Activated T-helper 2 cell treated with anti-CD3 and anti-CD28 coated beads, Interferon-gamma antibody, Interleukin-2, Interleukin-4, amounts not matched to agents 10 μg/mL and 5 μg/mL and 100 μg/mL, durations not matched to agents 14 hours and 24 hours and 36 hours (primary cell): ENCODE measurements around the gene YWHAQ. TPM values are rescaled to one million over a fixed set of nuclear protein-coding genes. Genes with fewer than 3 reads are reported as not detected.

Experiments used
- DNase-seq: peaks from one replicate; pipeline ENCODE4 v3.0.0; 2021; ENCODE audit warnings: low spot score
- H3K27ac Mint-ChIP-seq: one replicate; pipeline ENCODE4 v1.8.0; 2021; ENCODE audit warnings: mixed read lengths
- H3K27me3 Mint-ChIP-seq: one replicate; pipeline ENCODE4 v1.8.0; 2021; ENCODE audit warnings: low read depth, mixed read lengths
- H3K36me3 Mint-ChIP-seq: one replicate; pipeline ENCODE4 v1.8.0; 2021; ENCODE audit warnings: low read depth, mixed read lengths
- H3K4me1 Mint-ChIP-seq: one replicate; pipeline ENCODE4 v1.8.0; 2021; ENCODE audit warnings: low read depth, mixed read lengths
- H3K4me3 Mint-ChIP-seq: one replicate; pipeline ENCODE4 v1.8.0; 2021; ENCODE audit warnings: low read depth, mild to moderate bottlenecking, moderate library complexity, mixed read lengths
- H3K9me3 Mint-ChIP-seq: one replicate; pipeline ENCODE4 v1.8.0; 2021; ENCODE audit warnings: mixed read lengths
- intact Hi-C: fragments of 100-400 bp; cut with micrococcal nuclease; formaldehyde crosslinking; loops from one replicate; pipeline ENCODE4 v1.15.1; 2023
- total RNA-seq: library from RNA; stranded (reverse); gene quantifications from 2 replicates; pipeline ENCODE4 v1.2.3, GENCODE V29; 2022

The YWHAQ gene
- total RNA-seq, 1 donor from 2014 or later: 339 TPM

- Mint-ChIP-seq H3K36me3 (peaks cover 18% of the 10 kb centered on the region), H3K9me3 (no peaks in the 10 kb centered on the region), H3K4me1 (peaks cover 54% of the 10 kb centered on the region), H3K4me3 (peak overlapping the region; percentile 7), H3K27me3 (no peaks in the 10 kb centered on the region), H3K27ac (no peak overlapping the region)
- intact Hi-C loops: no loop called here
- no peak for DNase-seq
Measured at GRCh38 chr2:9547262-9547991, 83.4 kb downstream of the YWHAQ start.

DNA sequence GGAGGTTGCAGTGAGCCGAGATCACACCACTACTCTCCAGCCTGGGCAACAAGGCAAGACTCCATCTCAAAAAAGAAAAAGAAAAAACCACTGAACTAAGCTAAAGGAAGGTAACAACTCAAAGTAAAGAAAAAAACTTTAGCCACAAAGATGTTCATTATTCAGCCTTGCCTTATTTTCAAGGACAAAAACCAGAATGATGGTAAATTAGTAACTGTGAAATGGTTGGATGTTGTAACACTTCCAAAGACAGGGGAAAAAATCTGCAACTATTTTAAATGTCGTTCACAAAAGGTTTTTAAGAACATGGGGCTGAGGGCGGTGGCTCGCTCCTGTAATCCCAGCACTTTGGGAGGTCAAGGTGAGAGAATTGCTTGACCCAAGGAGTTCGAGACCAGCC, 85.3 kb downstream of the YWHAQ start:
- H3K4me3 Mint-ChIP-seq: no peak overlapping the region
- H3K27ac Mint-ChIP-seq: no peak overlapping the region
- H3K4me1 Mint-ChIP-seq: peaks cover 43% of the 10 kb centered on the region
- intact Hi-C loops: no loop called here
- no peaks in the 10 kb centered on the region for H3K9me3 Mint-ChIP-seq
- H3K36me3 Mint-ChIP-seq: peaks cover 18% of the 10 kb centered on the region
- no peaks in the 10 kb centered on the region for H3K27me3 Mint-ChIP-seq
- no peak for DNase-seq

- H3K4me3 Mint-ChIP-seq: no peak overlapping the region
Measured at GRCh38 chr2:9543557-9543956, 87.2 kb downstream of the YWHAQ start.

GRCh38 chr2:9539531-9539930, 91.3 kb downstream of the YWHAQ start:
- DNase-seq: no peak
- Mint-ChIP-seq H3K4me3 (no peak overlapping the region), H3K36me3 (peaks cover 37% of the 10 kb centered on the region), H3K4me1 (peaks cover 32% of the 10 kb centered on the region), H3K27ac (no peak overlapping the region), H3K27me3 (no peaks in the 10 kb centered on the region), H3K9me3 (no peaks in the 10 kb centered on the region)
- intact Hi-C loops: no loop called here

More at GRCh38 chr2:9543557-9543956, 87.2 kb downstream of the YWHAQ start:
- Mint-ChIP-seq H3K36me3 (peaks cover 22% of the 10 kb centered on the region), H3K4me1 (peaks cover 39% of the 10 kb centered on the region), H3K27ac (no peak overlapping the region), H3K9me3 (no peaks in the 10 kb centered on the region), H3K27me3 (no peaks in the 10 kb centered on the region)
- intact Hi-C loops: no loop called here
- no peak for DNase-seq

- Mint-ChIP-seq H3K27ac (no peak overlapping the region), H3K27me3 (no peaks in the 10 kb centered on the region), H3K4me1 (peaks cover 26% of the 10 kb centered on the region), H3K9me3 (no peaks in the 10 kb centered on the region), H3K4me3 (no peak overlapping the region), H3K36me3 (peaks cover 36% of the 10 kb centered on the region)
- no peak for DNase-seq
- intact Hi-C loops: no loop called here
Measured at GRCh38 chr2:9538000-9538507, 92.7 kb downstream of the YWHAQ start.

DNA sequence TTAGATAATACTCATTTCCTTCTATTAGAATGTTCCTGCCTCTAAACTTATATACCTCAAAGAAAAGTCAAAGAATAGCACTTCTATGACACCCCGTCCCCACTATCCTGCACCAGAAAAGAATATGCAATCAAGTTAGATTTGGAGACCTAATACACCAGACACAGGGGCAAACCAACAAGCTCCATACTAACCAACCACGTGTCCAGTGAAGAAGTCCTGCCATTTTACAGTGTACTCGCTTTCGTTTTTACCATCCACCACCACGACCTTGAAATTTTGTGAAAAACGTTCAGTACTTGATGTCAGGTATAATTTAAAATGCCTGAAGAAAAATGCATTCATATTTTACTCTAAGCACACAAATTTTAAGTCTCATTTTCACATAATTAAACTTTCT, 94.3 kb downstream of the YWHAQ start:
- Mint-ChIP-seq H3K27me3 (no peaks in the 10 kb centered on the region), H3K27ac (no peak overlapping the region), H3K4me3 (no peak overlapping the region), H3K36me3 (peaks cover 38% of the 10 kb centered on the region), H3K4me1 (peaks cover 26% of the 10 kb centered on the region), H3K9me3 (no peaks in the 10 kb centered on the region)
- intact Hi-C loops: no loop called here
- no peak for DNase-seq

GRCh38 chr2:9535177-9535576, 95.6 kb downstream of the YWHAQ start:
- peaks cover 26% of the 10 kb centered on the region for H3K4me1 Mint-ChIP-seq
- H3K36me3 Mint-ChIP-seq: peaks cover 35% of the 10 kb centered on the region
- no peaks in the 10 kb centered on the region for H3K9me3 Mint-ChIP-seq
- no peak for DNase-seq
- no peaks in the 10 kb centered on the region for H3K27me3 Mint-ChIP-seq
- no peak overlapping the region for H3K27ac Mint-ChIP-seq
- intact Hi-C loops: no loop called here
- H3K4me3 Mint-ChIP-seq: no peak overlapping the region

Other genes with a start within 250 kb of the YWHAQ start
- 118 and 128 TPM in 2 replicates for gene ITGB1BP1, start 207.5 kb downstream of the YWHAQ start, total RNA-seq
- 69.5 and 73.2 TPM in 2 replicates for gene CPSF3, start 207.3 kb downstream of the YWHAQ start, total RNA-seq
- gene IAH1, start 156.4 kb downstream of the YWHAQ start, total RNA-seq: 82.0 and 82.4 TPM in 2 replicates
- 23.3 and 25.0 TPM in 2 replicates for gene ADAM17, start 75.2 kb downstream of the YWHAQ start, total RNA-seq
- gene TAF1B, start 212.5 kb upstream of the YWHAQ start, total RNA-seq: 29.3 and 32.4 TPM in 2 replicates